Measurements from ENCODE around the gene FBXL20.

The FBXL20 gene

DNA sequence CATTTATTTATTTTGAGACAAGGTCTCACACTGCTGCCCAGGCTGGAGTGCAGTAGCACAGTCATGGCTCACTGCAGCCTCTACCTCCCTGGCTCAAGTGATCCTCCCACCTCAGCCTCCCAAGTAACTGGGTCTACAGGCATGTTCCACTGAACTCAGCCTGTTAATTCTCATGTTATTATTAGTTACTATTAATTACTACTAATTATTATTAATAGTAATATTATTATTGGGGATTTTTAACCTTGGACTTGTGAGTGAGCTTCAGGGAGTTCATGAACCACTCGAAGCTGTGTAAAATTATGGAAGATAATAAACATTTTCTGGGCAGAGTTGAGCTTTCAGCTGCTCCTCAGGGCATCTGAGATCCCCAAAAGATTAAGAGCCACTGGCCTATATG is 171.1 kb downstream of the FBXL20 start:
- TF ChIP-seq ZNF70 (CRISPR knock-in tag; IDR thresholded peaks at IDR 0.05): no peak
- no peak for TF ChIP-seq OSR1 (CRISPR knock-in tag; IDR thresholded peaks at IDR 0.05)
- no peak for TF ChIP-seq ZFP3 (CRISPR knock-in tag; IDR thresholded peaks at IDR 0.05)

DNA sequence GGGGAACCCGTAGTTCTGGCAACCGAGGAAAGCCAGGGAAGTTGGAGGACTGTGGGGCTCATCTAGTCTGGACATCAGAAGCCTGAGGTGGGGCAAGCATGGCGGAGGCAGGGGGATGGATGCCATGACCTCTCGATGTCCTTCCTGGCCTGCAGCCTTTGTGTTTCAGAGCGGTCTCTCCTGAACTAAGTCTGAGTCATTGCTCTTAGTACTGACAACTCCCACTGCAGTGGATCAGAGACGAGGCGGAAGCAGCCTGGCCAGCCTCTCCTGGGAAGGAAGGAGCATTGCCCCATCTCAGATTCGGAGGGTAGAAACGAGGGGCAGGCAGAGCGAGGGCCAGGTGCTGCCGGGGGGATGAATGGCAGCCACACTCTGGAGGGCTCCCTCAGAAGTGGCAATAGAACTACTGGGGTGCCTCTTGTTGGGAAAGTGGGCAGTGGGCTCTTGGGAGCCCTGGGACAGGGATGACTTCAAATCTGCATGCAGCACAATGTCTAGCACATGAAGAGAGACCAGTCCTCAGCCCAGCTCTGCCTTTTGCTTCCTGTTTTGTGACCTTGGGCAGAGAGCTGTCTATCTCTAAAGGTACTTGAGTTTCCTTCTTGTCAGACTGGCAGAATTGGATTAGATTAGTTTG is 172.0 kb downstream of the FBXL20 start:
- ATAC-seq: 0 out of 3 replicates have a peak, but pooled peaks have one; percentile 12
- TF ChIP-seq RARB (CRISPR knock-in tag; IDR thresholded peaks at IDR 0.05) (no peak), CSDC2 (CRISPR knock-in tag; IDR thresholded peaks at IDR 0.05) (no peak), ZNF70 (CRISPR knock-in tag; IDR thresholded peaks at IDR 0.05) (no peak), TCF4 (CRISPR knock-in tag; IDR thresholded peaks at IDR 0.05; ENCODE audit: borderline replicate concordance) (no peak), BACH2 (CRISPR knock-in tag; IDR thresholded peaks at IDR 0.05; ENCODE audit: borderline replicate concordance) (no peak), GLIS3 (CRISPR knock-in tag; IDR thresholded peaks at IDR 0.05) (no peak), TOX (CRISPR knock-in tag; IDR thresholded peaks at IDR 0.05; ENCODE audit: borderline replicate concordance) (no peak), ARNTL (CRISPR knock-in tag; IDR thresholded peaks at IDR 0.05; ENCODE audit: borderline replicate concordance, low read depth) (no peak), ZFP3 (CRISPR knock-in tag; IDR thresholded peaks at IDR 0.05) (no peak), ESRRG (CRISPR knock-in tag; IDR thresholded peaks at IDR 0.05) (no peak), ISL1 (CRISPR knock-in tag; IDR thresholded peaks at IDR 0.05) (no peak), ZNF8 (CRISPR knock-in tag; IDR thresholded peaks at IDR 0.05) (no peak), ZFP30 (CRISPR knock-in tag; IDR thresholded peaks at IDR 0.05) (no peak), ZC3H10 (CRISPR knock-in tag; IDR thresholded peaks at IDR 0.05) (no peak), ZNF565 (CRISPR knock-in tag; conservative IDR thresholded peaks at IDR 0.05; ENCODE audit: low read depth) (no peak)
- TF ChIP-seq, protein P1, sequence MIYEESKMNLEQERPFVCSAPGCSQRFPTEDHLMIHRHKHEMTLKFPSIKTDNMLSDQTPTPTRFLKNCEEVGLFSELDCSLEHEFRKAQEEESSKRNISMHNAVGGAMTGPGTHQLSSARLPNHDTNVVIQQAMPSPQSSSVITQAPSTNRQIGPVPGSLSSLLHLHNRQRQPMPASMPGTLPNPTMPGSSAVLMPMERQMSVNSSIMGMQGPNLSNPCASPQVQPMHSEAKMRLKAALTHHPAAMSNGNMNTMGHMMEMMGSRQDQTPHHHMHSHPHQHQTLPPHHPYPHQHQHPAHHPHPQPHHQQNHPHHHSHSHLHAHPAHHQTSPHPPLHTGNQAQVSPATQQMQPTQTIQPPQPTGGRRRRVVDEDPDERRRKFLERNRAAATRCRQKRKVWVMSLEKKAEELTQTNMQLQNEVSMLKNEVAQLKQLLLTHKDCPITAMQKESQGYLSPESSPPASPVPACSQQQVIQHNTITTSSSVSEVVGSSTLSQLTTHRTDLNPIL (CRISPR knock-in tag; IDR thresholded peaks at IDR 0.05; ENCODE audit: low read depth): no peak
- TF ChIP-seq, protein P2, sequence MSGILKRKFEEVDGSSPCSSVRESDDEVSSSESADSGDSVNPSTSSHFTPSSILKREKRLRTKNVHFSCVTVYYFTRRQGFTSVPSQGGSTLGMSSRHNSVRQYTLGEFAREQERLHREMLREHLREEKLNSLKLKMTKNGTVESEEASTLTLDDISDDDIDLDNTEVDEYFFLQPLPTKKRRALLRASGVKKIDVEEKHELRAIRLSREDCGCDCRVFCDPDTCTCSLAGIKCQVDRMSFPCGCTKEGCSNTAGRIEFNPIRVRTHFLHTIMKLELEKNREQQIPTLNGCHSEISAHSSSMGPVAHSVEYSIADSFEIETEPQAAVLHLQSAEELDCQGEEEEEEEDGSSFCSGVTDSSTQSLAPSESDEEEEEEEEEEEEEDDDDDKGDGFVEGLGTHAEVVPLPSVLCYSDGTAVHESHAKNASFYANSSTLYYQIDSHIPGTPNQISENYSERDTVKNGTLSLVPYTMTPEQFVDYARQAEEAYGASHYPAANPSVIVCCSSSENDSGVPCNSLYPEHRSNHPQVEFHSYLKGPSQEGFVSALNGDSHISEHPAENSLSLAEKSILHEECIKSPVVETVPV (CRISPR knock-in tag; IDR thresholded peaks at IDR 0.05): no peak
- TF ChIP-seq, protein P3, sequence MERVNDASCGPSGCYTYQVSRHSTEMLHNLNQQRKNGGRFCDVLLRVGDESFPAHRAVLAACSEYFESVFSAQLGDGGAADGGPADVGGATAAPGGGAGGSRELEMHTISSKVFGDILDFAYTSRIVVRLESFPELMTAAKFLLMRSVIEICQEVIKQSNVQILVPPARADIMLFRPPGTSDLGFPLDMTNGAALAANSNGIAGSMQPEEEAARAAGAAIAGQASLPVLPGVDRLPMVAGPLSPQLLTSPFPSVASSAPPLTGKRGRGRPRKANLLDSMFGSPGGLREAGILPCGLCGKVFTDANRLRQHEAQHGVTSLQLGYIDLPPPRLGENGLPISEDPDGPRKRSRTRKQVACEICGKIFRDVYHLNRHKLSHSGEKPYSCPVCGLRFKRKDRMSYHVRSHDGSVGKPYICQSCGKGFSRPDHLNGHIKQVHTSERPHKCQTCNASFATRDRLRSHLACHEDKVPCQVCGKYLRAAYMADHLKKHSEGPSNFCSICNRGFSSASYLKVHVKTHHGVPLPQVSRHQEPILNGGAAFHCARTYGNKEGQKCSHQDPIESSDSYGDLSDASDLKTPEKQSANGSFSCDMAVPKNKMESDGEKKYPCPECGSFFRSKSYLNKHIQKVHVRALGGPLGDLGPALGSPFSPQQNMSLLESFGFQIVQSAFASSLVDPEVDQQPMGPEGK (CRISPR knock-in tag; IDR thresholded peaks at IDR 0.05; ENCODE audit: borderline replicate concordance): no peak

More for the DNA sequence above, 171.1 kb downstream of the FBXL20 start:
- no peak for ATAC-seq

DNA sequence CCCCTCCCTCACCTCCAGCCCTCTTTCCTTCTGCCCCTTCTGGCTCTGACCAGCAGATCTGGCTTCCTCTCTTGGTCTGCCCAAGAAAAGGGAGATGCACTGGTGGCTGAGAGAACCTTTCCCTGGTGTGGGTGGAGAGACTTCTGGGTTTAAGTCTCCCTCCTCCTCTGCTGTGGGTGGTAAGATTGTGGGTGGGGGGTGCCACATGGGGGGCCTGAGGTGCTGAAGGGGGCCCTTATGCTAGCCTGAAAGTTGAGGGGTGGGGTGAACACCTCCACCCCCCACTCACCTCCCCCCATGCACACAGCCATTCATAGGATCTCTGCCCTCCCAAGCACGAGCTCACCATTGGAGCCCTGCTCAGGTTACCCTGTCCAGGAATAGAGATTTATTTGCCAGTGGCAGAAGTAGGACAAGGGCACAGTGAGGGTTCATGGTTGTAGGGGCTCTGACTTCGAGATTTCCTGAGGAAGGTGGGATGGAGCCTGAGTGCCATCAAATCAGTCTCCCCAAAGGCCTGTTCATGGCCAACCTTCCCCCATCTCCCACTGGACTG is 174.0 kb downstream of the FBXL20 start:
- TF ChIP-seq GLIS3 (CRISPR knock-in tag; IDR thresholded peaks at IDR 0.05): no peak
- TF ChIP-seq, protein P4, sequence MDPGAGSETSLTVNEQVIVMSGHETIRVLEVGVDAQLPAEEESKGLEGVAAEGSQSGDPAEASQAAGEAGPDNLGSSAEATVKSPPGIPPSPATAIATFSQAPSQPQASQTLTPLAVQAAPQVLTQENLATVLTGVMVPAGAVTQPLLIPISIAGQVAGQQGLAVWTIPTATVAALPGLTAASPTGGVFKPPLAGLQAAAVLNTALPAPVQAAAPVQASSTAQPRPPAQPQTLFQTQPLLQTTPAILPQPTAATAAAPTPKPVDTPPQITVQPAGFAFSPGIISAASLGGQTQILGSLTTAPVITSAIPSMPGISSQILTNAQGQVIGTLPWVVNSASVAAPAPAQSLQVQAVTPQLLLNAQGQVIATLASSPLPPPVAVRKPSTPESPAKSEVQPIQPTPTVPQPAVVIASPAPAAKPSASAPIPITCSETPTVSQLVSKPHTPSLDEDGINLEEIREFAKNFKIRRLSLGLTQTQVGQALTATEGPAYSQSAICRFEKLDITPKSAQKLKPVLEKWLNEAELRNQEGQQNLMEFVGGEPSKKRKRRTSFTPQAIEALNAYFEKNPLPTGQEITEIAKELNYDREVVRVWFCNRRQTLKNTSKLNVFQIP (CRISPR knock-in tag; IDR thresholded peaks at IDR 0.05; ENCODE audit: borderline replicate concordance, low read depth): no peak
- no peak for TF ChIP-seq PPARA (CRISPR knock-in tag; IDR thresholded peaks at IDR 0.05; ENCODE audit: borderline replicate concordance)
- no peak for TF ChIP-seq ZC3H10 (CRISPR knock-in tag; IDR thresholded peaks at IDR 0.05)
- TF ChIP-seq ZFP30 (CRISPR knock-in tag; IDR thresholded peaks at IDR 0.05): no peak
- no peak for TF ChIP-seq ZFP3 (CRISPR knock-in tag; IDR thresholded peaks at IDR 0.05)
- no peak for ATAC-seq

DNA sequence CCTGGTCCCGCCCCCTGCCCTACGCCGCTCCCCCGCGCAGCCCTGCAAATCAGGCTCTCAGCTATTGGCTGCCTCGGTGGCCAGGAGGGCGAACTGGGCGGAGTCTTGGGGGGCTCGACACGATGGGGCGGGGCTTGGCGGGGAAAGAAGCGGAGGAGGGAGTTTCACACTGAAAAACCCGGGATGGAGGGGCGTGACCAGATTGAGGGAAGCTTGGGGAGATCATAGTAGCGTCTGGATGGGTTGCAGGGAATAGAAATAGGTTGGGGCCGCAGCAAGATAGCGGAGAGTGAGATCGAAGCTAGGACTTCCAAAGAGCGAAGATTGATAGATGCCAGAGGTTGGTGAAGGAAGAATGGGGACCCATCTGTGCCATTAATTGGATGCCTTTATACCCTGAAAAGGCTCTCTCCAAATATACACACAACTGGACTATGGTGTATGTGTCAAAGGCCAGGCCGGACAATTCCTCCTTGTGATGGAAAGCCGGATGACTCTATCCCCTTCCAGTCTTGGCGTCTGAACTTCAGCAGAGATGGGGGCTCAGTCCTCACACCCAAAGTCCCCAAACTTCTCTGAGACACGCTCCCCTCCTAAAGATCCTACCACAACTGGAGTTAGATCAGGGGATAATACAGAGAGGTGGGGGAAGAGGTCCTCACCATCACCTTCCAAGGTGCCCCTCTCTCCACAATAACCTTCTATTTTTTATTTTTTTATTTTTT is 175.3 kb downstream of the FBXL20 start:
- ATAC-seq: peak; percentile 82

More for the DNA sequence above, 175.3 kb downstream of the FBXL20 start:
- TF ChIP-seq ZFP3 (CRISPR knock-in tag; IDR thresholded peaks at IDR 0.05): no peak
- TF ChIP-seq ZFP30 (CRISPR knock-in tag; IDR thresholded peaks at IDR 0.05): no peak
- TF ChIP-seq TCF4 (CRISPR knock-in tag; IDR thresholded peaks at IDR 0.05; ENCODE audit: borderline replicate concordance): no peak
- TF ChIP-seq ARNTL (CRISPR knock-in tag; IDR thresholded peaks at IDR 0.05; ENCODE audit: borderline replicate concordance, low read depth): no peak
- no peak for TF ChIP-seq RARB (CRISPR knock-in tag; IDR thresholded peaks at IDR 0.05)
- TF ChIP-seq BACH2 (CRISPR knock-in tag; IDR thresholded peaks at IDR 0.05; ENCODE audit: borderline replicate concordance): no peak
- TF ChIP-seq ZNF70 (CRISPR knock-in tag; IDR thresholded peaks at IDR 0.05): no peak
- TF ChIP-seq PPARA (CRISPR knock-in tag; IDR thresholded peaks at IDR 0.05; ENCODE audit: borderline replicate concordance): no peak
- no peak for TF ChIP-seq OSR1 (CRISPR knock-in tag; IDR thresholded peaks at IDR 0.05)
- TF ChIP-seq SNAI2 (CRISPR knock-in tag; IDR thresholded peaks at IDR 0.05): no peak
